ENCODE measurements around the gene EHD4.

EHD4 gene

GRCh38 chr15:41932101-41932500 lies 40.3 kb downstream of the EHD4 start:
- Histone ChIP-seq H3K9me3 (ENCODE audit: control insufficient read depth in 2 of 2, low read length in 2 of 2) (no peaks in the 10 kb centered on the region), H3K27ac (ENCODE audit: low read depth in 2 of 2, low read length in 2 of 2) (no peak overlapping the region), H3K27me3 (ENCODE audit: control insufficient read depth in 2 of 2, insufficient read depth in 2 of 2, low read length in 2 of 2) (no peaks in the 10 kb centered on the region), H3K4me3 (ENCODE audit: low read length in 2 of 2) (no peak overlapping the region), H3K9ac (ENCODE audit: low read depth in 1 of 2, low read length in 2 of 2) (no peak overlapping the region), H3K4me1 (ENCODE audit: control insufficient read depth in 2 of 2, insufficient read depth in 2 of 2, low read length in 2 of 2) (peaks cover 57 to 67% of the 10 kb centered on the region in 2 donors), H3K36me3 (ENCODE audit: control insufficient read depth in 2 of 2, insufficient read depth in 2 of 2, low read length in 2 of 2) (no peaks in the 10 kb centered on the region)

GRCh38 chr15:41930867-41931222 lies 41.5 kb downstream of the EHD4 start:
- peaks cover 70 to 75% of the 10 kb centered on the region in 2 donors for H3K4me1 ChIP-seq (ENCODE audit: control insufficient read depth in 2 of 2, insufficient read depth in 2 of 2, low read length in 2 of 2)
- H3K4me3 ChIP-seq (ENCODE audit: low read length in 2 of 2) = no peak overlapping the region
- H3K9me3 ChIP-seq (ENCODE audit: control insufficient read depth in 2 of 2, low read length in 2 of 2) = no peaks in the 10 kb centered on the region
- H3K27ac ChIP-seq (ENCODE audit: low read depth in 2 of 2, low read length in 2 of 2) = peak overlapping the region; percentile 82 to 84
- no peaks in the 10 kb centered on the region for H3K36me3 ChIP-seq (ENCODE audit: control insufficient read depth in 2 of 2, insufficient read depth in 2 of 2, low read length in 2 of 2)
- no peaks in the 10 kb centered on the region for H3K27me3 ChIP-seq (ENCODE audit: control insufficient read depth in 2 of 2, insufficient read depth in 2 of 2, low read length in 2 of 2)
- H3K9ac ChIP-seq (ENCODE audit: low read depth in 1 of 2, low read length in 2 of 2) = no peak overlapping the region

DNA sequence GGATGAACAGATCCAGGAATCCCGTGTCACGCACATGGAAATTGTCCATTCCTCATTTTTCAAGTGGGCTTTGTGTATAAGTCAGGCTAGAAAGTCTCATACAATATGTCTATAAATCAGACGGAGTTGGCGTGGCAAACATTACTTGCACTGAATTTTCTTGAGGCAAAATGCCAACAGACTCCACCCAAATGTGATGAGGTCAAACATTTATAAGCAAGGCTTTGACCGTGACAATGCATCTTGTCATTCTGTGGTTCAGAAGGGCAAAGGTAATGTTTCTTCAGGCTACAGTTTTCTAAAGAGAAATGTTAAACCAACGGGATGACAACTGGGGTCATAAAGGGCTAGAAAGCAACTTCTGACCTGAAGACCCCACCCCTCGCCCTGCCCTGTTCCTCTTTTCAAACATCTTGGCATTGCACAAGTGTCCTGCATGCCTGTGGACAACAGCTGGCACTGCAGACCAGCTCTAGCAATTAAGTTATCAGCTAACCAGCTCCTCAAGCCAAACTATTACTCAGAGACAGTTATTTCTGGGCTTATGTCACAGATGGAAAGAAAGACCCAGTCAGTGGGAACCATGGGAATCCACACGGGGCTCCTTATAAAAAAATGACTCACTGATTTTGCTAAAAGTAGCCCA lies 42.0 kb downstream of the EHD4 start:
- H3K4me1 ChIP-seq (ENCODE audit: control insufficient read depth in 2 of 2, insufficient read depth in 2 of 2, low read length in 2 of 2) = peaks cover 74% of the 10 kb centered on the region in 2 donors
- no peak overlapping the region for H3K9ac ChIP-seq (ENCODE audit: low read depth in 1 of 2, low read length in 2 of 2)
- H3K9me3 ChIP-seq (ENCODE audit: control insufficient read depth in 2 of 2, low read length in 2 of 2) = no peaks in the 10 kb centered on the region
- H3K36me3 ChIP-seq (ENCODE audit: control insufficient read depth in 2 of 2, insufficient read depth in 2 of 2, low read length in 2 of 2) = no peaks in the 10 kb centered on the region
- no peaks in the 10 kb centered on the region for H3K27me3 ChIP-seq (ENCODE audit: control insufficient read depth in 2 of 2, insufficient read depth in 2 of 2, low read length in 2 of 2)
- peak overlapping the region; percentile 82 to 84 for H3K27ac ChIP-seq (ENCODE audit: low read depth in 2 of 2, low read length in 2 of 2)
- no peak overlapping the region for H3K4me3 ChIP-seq (ENCODE audit: low read length in 2 of 2)

DNA sequence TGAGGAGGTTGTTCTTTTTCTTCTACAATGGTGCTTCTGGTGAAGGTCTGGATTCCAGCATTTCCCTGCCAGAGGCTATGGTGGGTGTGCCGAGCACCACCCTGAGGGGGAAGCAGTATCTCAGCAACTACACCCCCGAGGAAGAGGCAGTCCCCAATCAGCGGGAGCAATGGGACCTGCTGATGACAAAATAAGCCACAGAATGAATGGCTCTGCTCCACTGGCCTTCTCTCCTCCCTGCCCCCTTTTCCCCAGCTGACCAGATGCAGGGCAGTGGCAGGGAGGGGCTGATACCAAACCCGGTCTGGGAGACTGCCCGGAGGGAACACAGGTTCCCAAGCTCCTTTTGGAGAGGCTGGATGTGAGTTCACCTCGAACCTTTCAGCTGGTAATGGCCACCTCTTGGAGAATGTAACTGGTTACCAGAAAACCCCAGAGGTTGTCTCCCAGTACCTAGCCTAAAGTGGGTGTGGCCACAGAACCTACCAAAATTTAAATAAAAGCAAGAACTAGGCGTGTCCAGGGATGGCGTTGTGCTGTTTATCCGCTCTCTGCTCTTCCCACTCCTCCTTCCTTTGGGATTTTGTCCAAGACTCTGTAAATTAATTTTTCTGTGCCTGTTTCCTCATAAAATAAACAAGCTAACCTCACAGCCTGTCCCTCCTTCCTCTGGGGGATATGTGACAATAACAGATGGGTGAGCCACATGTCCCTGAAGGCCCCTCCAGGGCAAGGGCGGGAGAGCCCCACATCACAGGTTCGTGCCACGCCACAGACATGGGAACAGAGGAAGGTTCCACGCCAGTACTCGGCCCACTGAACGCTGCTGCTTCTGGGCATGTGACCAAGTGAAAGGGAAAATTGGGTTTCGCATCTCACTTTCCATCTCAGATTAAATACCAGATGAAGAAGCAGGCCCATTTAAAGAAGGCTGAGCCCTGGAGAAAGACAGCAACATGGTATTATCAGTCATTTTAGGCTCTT lies 43.4 kb downstream of the EHD4 start:
- Histone ChIP-seq H3K9me3 (ENCODE audit: control insufficient read depth in 2 of 2, low read length in 2 of 2) (no peaks in the 10 kb centered on the region), H3K36me3 (ENCODE audit: control insufficient read depth in 2 of 2, insufficient read depth in 2 of 2, low read length in 2 of 2) (peaks cover 0 to 3% of the 10 kb centered on the region in 2 donors), H3K9ac (ENCODE audit: low read depth in 1 of 2, low read length in 2 of 2) (peak overlapping the region; percentile 6 to 27), H3K27me3 (ENCODE audit: control insufficient read depth in 2 of 2, insufficient read depth in 2 of 2, low read length in 2 of 2) (no peaks in the 10 kb centered on the region), H3K4me3 (ENCODE audit: low read length in 2 of 2) (peak overlapping the region in 1 of 2 donors; percentile 10), H3K27ac (ENCODE audit: low read depth in 2 of 2, low read length in 2 of 2) (peak overlapping the region; percentile 82 to 84), H3K4me1 (ENCODE audit: control insufficient read depth in 2 of 2, insufficient read depth in 2 of 2, low read length in 2 of 2) (peaks cover 64 to 72% of the 10 kb centered on the region in 2 donors)

- no peaks in the 10 kb centered on the region for H3K27me3 ChIP-seq (ENCODE audit: control insufficient read depth in 2 of 2, insufficient read depth in 2 of 2, low read length in 2 of 2)
- H3K4me1 ChIP-seq (ENCODE audit: control insufficient read depth in 2 of 2, insufficient read depth in 2 of 2, low read length in 2 of 2) = peaks cover 63 to 65% of the 10 kb centered on the region in 2 donors
- peak overlapping the region in 1 of 2 donors; percentile 2 for H3K4me3 ChIP-seq (ENCODE audit: low read length in 2 of 2)
- H3K27ac ChIP-seq (ENCODE audit: low read depth in 2 of 2, low read length in 2 of 2) = peak overlapping the region; percentile 84 to 89
- H3K9me3 ChIP-seq (ENCODE audit: control insufficient read depth in 2 of 2, low read length in 2 of 2) = no peaks in the 10 kb centered on the region
- H3K9ac ChIP-seq (ENCODE audit: low read depth in 1 of 2, low read length in 2 of 2) = peak overlapping the region in 1 of 2 donors; percentile 33
- H3K36me3 ChIP-seq (ENCODE audit: control insufficient read depth in 2 of 2, insufficient read depth in 2 of 2, low read length in 2 of 2) = peaks cover 2 to 5% of the 10 kb centered on the region in 2 donors
Measured at GRCh38 chr15:41928100-41928499, 44.3 kb downstream of the EHD4 start.

DNA sequence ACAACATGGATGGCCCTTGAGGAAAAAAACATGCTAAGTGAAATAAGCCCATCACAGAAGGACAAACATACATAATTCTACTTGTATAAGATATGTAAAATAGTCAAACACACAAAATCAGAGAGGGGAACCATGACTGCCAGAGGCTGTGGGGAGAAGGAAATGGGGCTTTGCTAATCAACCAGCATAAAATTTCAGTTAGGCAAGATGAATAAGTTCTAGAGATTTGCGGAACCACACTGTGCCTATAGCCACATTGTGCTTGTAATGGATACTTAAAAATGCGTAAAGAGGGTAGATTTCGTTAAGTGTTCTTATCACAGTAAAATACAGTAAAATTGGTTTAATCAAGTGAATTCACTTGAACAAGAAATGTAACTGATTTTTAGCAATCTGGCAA lies 44.8 kb downstream of the EHD4 start:
- peak overlapping the region in 1 of 2 donors; percentile 33 for H3K9ac ChIP-seq (ENCODE audit: low read depth in 1 of 2, low read length in 2 of 2)
- H3K4me1 ChIP-seq (ENCODE audit: control insufficient read depth in 2 of 2, insufficient read depth in 2 of 2, low read length in 2 of 2) = peaks cover 58 to 61% of the 10 kb centered on the region in 2 donors
- peak overlapping the region; percentile 84 to 89 for H3K27ac ChIP-seq (ENCODE audit: low read depth in 2 of 2, low read length in 2 of 2)

GRCh38 chr15:41926185-41927056 lies 45.9 kb downstream of the EHD4 start:
- peaks cover 58 to 63% of the 10 kb centered on the region in 2 donors for H3K4me1 ChIP-seq (ENCODE audit: control insufficient read depth in 2 of 2, insufficient read depth in 2 of 2, low read length in 2 of 2)
- H3K9ac ChIP-seq (ENCODE audit: low read depth in 1 of 2, low read length in 2 of 2) = peak overlapping the region; percentile 20 to 45
- peak overlapping the region; percentile 13 to 27 for H3K4me3 ChIP-seq (ENCODE audit: low read length in 2 of 2)
- no peaks in the 10 kb centered on the region for H3K27me3 ChIP-seq (ENCODE audit: control insufficient read depth in 2 of 2, insufficient read depth in 2 of 2, low read length in 2 of 2)
- H3K9me3 ChIP-seq (ENCODE audit: control insufficient read depth in 2 of 2, low read length in 2 of 2) = no peaks in the 10 kb centered on the region
- peaks cover 5 to 8% of the 10 kb centered on the region in 2 donors for H3K36me3 ChIP-seq (ENCODE audit: control insufficient read depth in 2 of 2, insufficient read depth in 2 of 2, low read length in 2 of 2)
- peak overlapping the region; percentile 84 to 89 for H3K27ac ChIP-seq (ENCODE audit: low read depth in 2 of 2, low read length in 2 of 2)

More for the DNA sequence above, 44.8 kb downstream of the EHD4 start:
- no peak overlapping the region for H3K4me3 ChIP-seq (ENCODE audit: low read length in 2 of 2)
- peaks cover 5% of the 10 kb centered on the region in 2 donors for H3K36me3 ChIP-seq (ENCODE audit: control insufficient read depth in 2 of 2, insufficient read depth in 2 of 2, low read length in 2 of 2)
- no peaks in the 10 kb centered on the region for H3K9me3 ChIP-seq (ENCODE audit: control insufficient read depth in 2 of 2, low read length in 2 of 2)
- H3K27me3 ChIP-seq (ENCODE audit: control insufficient read depth in 2 of 2, insufficient read depth in 2 of 2, low read length in 2 of 2) = no peaks in the 10 kb centered on the region

DNA sequence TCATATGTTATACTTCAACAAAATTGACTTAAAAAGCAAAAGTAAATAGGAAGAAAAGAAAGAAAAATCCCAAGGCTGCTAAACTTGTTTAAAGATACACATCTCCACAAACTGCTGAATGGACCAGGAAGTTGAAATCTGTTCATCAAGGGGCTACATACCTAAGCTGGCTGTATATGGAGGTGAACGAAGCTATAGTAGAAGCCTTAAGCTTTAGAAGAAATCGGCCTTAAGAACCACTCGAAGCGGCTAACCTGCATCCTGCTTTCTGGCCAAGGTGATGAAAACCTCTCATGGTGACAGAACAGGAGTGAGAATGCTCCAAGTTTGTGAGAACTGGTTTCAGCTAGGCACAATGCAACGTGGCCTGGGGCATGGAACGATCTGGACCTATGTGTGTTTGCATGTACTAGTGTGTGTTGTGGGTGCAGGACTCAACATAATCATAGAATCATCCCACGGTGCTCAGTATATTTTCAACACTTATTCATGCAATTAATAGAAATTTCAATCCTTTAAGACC lies 47.2 kb downstream of the EHD4 start:
- Histone ChIP-seq H3K4me3 (ENCODE audit: low read length in 2 of 2) (no peak overlapping the region), H3K27ac (ENCODE audit: low read depth in 2 of 2, low read length in 2 of 2) (peak overlapping the region in 1 of 2 donors; percentile 84), H3K9me3 (ENCODE audit: control insufficient read depth in 2 of 2, low read length in 2 of 2) (no peaks in the 10 kb centered on the region), H3K27me3 (ENCODE audit: control insufficient read depth in 2 of 2, insufficient read depth in 2 of 2, low read length in 2 of 2) (no peaks in the 10 kb centered on the region), H3K4me1 (ENCODE audit: control insufficient read depth in 2 of 2, insufficient read depth in 2 of 2, low read length in 2 of 2) (peaks cover 62 to 67% of the 10 kb centered on the region in 2 donors), H3K36me3 (ENCODE audit: control insufficient read depth in 2 of 2, insufficient read depth in 2 of 2, low read length in 2 of 2) (peaks cover 5 to 9% of the 10 kb centered on the region in 2 donors), H3K9ac (ENCODE audit: low read depth in 1 of 2, low read length in 2 of 2) (no peak overlapping the region)

GRCh38 chr15:41923401-41923997 lies 48.9 kb downstream of the EHD4 start:
- H3K9ac ChIP-seq (ENCODE audit: low read depth in 1 of 2, low read length in 2 of 2) = no peak overlapping the region
- peaks cover 46 to 59% of the 10 kb centered on the region in 2 donors for H3K4me1 ChIP-seq (ENCODE audit: control insufficient read depth in 2 of 2, insufficient read depth in 2 of 2, low read length in 2 of 2)
- no peaks in the 10 kb centered on the region for H3K9me3 ChIP-seq (ENCODE audit: control insufficient read depth in 2 of 2, low read length in 2 of 2)
- H3K4me3 ChIP-seq (ENCODE audit: low read length in 2 of 2) = no peak overlapping the region
- peaks cover 14 to 16% of the 10 kb centered on the region in 2 donors for H3K36me3 ChIP-seq (ENCODE audit: control insufficient read depth in 2 of 2, insufficient read depth in 2 of 2, low read length in 2 of 2)
- H3K27ac ChIP-seq (ENCODE audit: low read depth in 2 of 2, low read length in 2 of 2) = no peak overlapping the region
- H3K27me3 ChIP-seq (ENCODE audit: control insufficient read depth in 2 of 2, insufficient read depth in 2 of 2, low read length in 2 of 2) = no peaks in the 10 kb centered on the region

All from mucosa of rectum (tissue), 2 donors.